ENCODE data around the gene UNK.
"Not testable (repeated sequence)": the region's sequence is repeated elsewhere in the genome, so short reads cannot be mapped to it uniquely, and the experiment has no call there.

UNK gene

GRCh38 chr17:75799402-75799801, 14.8 kb downstream of the UNK start:
- no peak overlapping the region for H3K4me3 ChIP-seq (ENCODE audit: low read depth in 1 of 2, low read length in 2 of 2)
- H3K9me3 ChIP-seq (ENCODE audit: control insufficient read depth in 1 of 2, low read length in 2 of 2), result no peaks in the 10 kb centered on the region
- H3K27ac ChIP-seq (ENCODE audit: low read depth, low read length), result no peak overlapping the region
- no peaks in the 10 kb centered on the region for H3K4me1 ChIP-seq (ENCODE audit: control insufficient read depth in 1 of 2, insufficient read depth in 2 of 2, low read length in 2 of 2)
- peaks cover 6 to 26% of the 10 kb centered on the region in 2 donors for H3K36me3 ChIP-seq (ENCODE audit: control insufficient read depth in 1 of 2, insufficient read depth in 2 of 2, low read length in 2 of 2)
- H3K9ac ChIP-seq (ENCODE audit: low read depth in 1 of 2, low read length in 2 of 2), result no peak overlapping the region
- H3K27me3 ChIP-seq (ENCODE audit: control insufficient read depth in 1 of 2, insufficient read depth in 2 of 2, low read length in 2 of 2), result no peaks in the 10 kb centered on the region

GRCh38 chr17:75803883-75804282, 19.3 kb downstream of the UNK start:
- H3K9ac ChIP-seq (ENCODE audit: low read depth in 1 of 2, low read length in 2 of 2), result no peak overlapping the region
- peaks cover 0 to 12% of the 10 kb centered on the region in 2 donors for H3K36me3 ChIP-seq (ENCODE audit: control insufficient read depth in 1 of 2, insufficient read depth in 2 of 2, low read length in 2 of 2)
- no peaks in the 10 kb centered on the region for H3K4me1 ChIP-seq (ENCODE audit: control insufficient read depth in 1 of 2, insufficient read depth in 2 of 2, low read length in 2 of 2)
- no peaks in the 10 kb centered on the region for H3K27me3 ChIP-seq (ENCODE audit: control insufficient read depth in 1 of 2, insufficient read depth in 2 of 2, low read length in 2 of 2)
- H3K27ac ChIP-seq (ENCODE audit: low read depth, low read length), result no peak overlapping the region
- no peaks in the 10 kb centered on the region for H3K9me3 ChIP-seq (ENCODE audit: control insufficient read depth in 1 of 2, low read length in 2 of 2)
- H3K4me3 ChIP-seq (ENCODE audit: low read depth in 1 of 2, low read length in 2 of 2), result no peak overlapping the region

DNA sequence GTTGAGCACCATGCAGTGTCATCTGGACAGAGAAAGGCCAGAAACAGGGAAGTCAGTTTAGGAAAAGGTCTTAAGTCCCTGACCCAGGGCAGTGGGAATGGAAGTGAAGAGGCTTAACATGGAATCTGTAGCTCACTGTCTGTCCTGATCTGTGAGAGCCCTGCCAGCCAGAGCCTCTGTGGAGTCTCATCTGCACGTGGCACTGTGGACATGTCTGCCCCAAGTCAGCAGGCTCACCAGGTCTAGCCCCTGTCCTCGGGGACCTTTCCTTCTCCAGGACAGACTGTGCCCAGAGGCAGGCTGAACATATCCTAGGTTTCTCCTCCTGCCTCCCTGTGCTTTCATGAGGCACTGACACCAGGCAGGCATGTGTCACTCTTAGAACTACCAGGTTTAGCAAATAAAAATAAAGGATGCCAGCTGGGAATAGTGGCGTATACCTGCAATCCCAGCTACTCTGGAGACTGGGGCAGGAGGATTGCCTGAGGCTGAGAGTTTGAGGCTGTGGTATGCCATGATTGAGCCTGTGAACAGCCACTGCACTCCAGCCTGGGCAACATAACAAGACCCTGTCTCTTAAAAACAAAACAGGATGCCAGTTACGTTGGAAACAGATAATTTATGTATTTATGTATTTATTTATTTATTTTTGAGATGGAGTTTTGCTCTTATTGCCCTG, 22.4 kb downstream of the UNK start:
- H3K27ac ChIP-seq (ENCODE audit: low read depth, low read length), result no peak overlapping the region
- H3K4me3 ChIP-seq (ENCODE audit: low read depth in 1 of 2, low read length in 2 of 2), result no peak overlapping the region

DNA sequence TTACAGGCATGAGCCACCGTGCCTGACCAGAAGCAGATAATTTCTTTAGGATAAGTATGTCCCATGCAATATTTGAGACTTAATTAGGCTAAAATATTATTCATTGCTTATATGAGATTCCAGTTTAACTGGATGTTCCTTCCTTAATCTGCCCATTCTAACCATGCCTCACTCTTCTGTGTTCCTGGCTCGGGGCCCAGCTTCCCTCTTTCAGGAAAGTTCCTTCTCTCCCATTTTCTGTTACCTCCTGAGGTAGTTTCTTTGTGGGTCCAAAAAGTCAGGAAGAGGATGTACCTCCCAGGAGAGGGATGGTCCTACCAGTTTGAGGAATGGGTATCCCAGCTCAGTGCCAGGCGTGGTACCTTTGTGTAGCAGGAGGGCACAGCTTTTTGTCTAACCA, 23.3 kb downstream of the UNK start:
- Histone ChIP-seq H3K4me1 (ENCODE audit: control insufficient read depth in 1 of 2, insufficient read depth in 2 of 2, low read length in 2 of 2) (peaks cover 0 to 6% of the 10 kb centered on the region in 2 donors), H3K4me3 (ENCODE audit: low read depth in 1 of 2, low read length in 2 of 2) (no peak overlapping the region), H3K27me3 (ENCODE audit: control insufficient read depth in 1 of 2, insufficient read depth in 2 of 2, low read length in 2 of 2) (no peaks in the 10 kb centered on the region), H3K36me3 (ENCODE audit: control insufficient read depth in 1 of 2, insufficient read depth in 2 of 2, low read length in 2 of 2) (peaks cover 18 to 25% of the 10 kb centered on the region in 2 donors), H3K9ac (ENCODE audit: low read depth in 1 of 2, low read length in 2 of 2) (no peak overlapping the region), H3K9me3 (ENCODE audit: control insufficient read depth in 1 of 2, low read length in 2 of 2) (no peaks in the 10 kb centered on the region), H3K27ac (ENCODE audit: low read depth, low read length) (no peak overlapping the region)

More for the DNA sequence above, 22.4 kb downstream of the UNK start:
- Histone ChIP-seq H3K27me3 (ENCODE audit: control insufficient read depth in 1 of 2, insufficient read depth in 2 of 2, low read length in 2 of 2) (no peaks in the 10 kb centered on the region), H3K9me3 (ENCODE audit: control insufficient read depth in 1 of 2, low read length in 2 of 2) (no peaks in the 10 kb centered on the region), H3K36me3 (ENCODE audit: control insufficient read depth in 1 of 2, insufficient read depth in 2 of 2, low read length in 2 of 2) (peaks cover 9 to 16% of the 10 kb centered on the region in 2 donors), H3K4me1 (ENCODE audit: control insufficient read depth in 1 of 2, insufficient read depth in 2 of 2, low read length in 2 of 2) (peaks cover 0 to 6% of the 10 kb centered on the region in 2 donors), H3K9ac (ENCODE audit: low read depth in 1 of 2, low read length in 2 of 2) (no peak overlapping the region)

DNA sequence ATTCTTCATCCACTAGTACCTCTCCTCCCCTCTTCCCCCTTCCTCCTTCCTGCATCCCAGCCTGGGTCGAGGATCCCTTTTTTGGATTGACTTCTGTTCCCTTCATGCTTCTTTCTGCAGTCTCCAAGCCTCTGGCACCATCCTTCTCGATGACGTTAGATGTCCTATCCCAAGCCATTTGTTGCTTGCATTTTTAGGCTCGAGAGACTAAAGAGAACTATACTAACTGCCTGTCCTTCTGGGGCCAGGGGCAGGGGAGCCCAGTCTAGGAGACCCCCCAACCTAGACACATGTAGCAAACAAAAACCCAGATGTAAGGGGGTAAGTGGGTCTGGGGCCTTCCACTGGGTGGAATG, 23.9 kb downstream of the UNK start:
- no peak overlapping the region for H3K4me3 ChIP-seq (ENCODE audit: low read depth in 1 of 2, low read length in 2 of 2)
- no peak overlapping the region for H3K27ac ChIP-seq (ENCODE audit: low read depth, low read length)
- H3K27me3 ChIP-seq (ENCODE audit: control insufficient read depth in 1 of 2, insufficient read depth in 2 of 2, low read length in 2 of 2), result no peaks in the 10 kb centered on the region
- H3K9ac ChIP-seq (ENCODE audit: low read depth in 1 of 2, low read length in 2 of 2), result no peak overlapping the region
- H3K36me3 ChIP-seq (ENCODE audit: control insufficient read depth in 1 of 2, insufficient read depth in 2 of 2, low read length in 2 of 2), result peaks cover 22 to 32% of the 10 kb centered on the region in 2 donors
- peaks cover 0 to 6% of the 10 kb centered on the region in 2 donors for H3K4me1 ChIP-seq (ENCODE audit: control insufficient read depth in 1 of 2, insufficient read depth in 2 of 2, low read length in 2 of 2)
- no peaks in the 10 kb centered on the region for H3K9me3 ChIP-seq (ENCODE audit: control insufficient read depth in 1 of 2, low read length in 2 of 2)

DNA sequence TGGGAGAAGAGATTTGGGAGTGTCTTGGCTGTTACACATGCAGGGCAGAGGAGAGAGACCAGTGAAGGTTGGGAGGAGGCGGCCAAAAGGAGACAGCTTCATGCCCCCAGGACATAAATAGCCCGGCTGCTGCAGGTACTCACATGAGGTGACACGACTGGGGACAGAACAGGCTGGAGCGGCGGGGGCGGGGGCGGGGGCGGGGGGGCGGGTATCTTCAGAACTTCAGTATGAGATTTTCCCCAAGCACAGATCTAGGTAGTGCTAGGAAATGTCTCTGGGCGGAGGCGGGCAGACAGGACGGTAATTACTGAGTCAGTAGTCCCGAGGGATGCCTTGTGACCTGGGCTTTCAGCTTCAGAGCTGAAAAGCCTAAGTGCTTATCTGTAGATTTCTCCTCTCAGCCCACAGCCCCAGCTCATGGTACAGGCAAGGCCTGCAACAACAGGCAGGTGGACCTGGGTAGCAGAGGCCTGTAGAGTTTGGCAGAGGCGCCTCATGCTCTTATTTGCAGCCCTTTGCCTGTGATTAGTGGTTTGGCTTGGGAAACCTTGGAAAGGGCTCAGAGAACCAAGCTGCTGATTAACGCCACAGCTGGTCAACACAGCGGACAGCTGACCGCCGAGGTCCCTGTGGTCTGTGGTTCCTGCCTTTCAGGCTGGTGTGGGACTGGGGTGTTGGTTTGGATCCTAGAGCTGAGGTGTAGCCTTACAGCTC, 24.5 kb downstream of the UNK start:
- Histone ChIP-seq H3K9me3 (ENCODE audit: control insufficient read depth in 1 of 2, low read length in 2 of 2) (no peaks in the 10 kb centered on the region), H3K36me3 (ENCODE audit: control insufficient read depth in 1 of 2, insufficient read depth in 2 of 2, low read length in 2 of 2) (peaks cover 23 to 37% of the 10 kb centered on the region in 2 donors), H3K27ac (ENCODE audit: low read depth, low read length) (no peak overlapping the region), H3K27me3 (ENCODE audit: control insufficient read depth in 1 of 2, insufficient read depth in 2 of 2, low read length in 2 of 2) (no peaks in the 10 kb centered on the region), H3K9ac (ENCODE audit: low read depth in 1 of 2, low read length in 2 of 2) (no peak overlapping the region), H3K4me3 (ENCODE audit: low read depth in 1 of 2, low read length in 2 of 2) (no peak overlapping the region), H3K4me1 (ENCODE audit: control insufficient read depth in 1 of 2, insufficient read depth in 2 of 2, low read length in 2 of 2) (peaks cover 0 to 6% of the 10 kb centered on the region in 2 donors)

GRCh38 chr17:75809631-75810111, 25.1 kb downstream of the UNK start:
- Histone ChIP-seq H3K9me3 (ENCODE audit: control insufficient read depth in 1 of 2, low read length in 2 of 2) (no peaks in the 10 kb centered on the region), H3K9ac (ENCODE audit: low read depth in 1 of 2, low read length in 2 of 2) (no peak overlapping the region), H3K27ac (ENCODE audit: low read depth, low read length) (no peak overlapping the region), H3K36me3 (ENCODE audit: control insufficient read depth in 1 of 2, insufficient read depth in 2 of 2, low read length in 2 of 2) (peaks cover 23 to 42% of the 10 kb centered on the region in 2 donors), H3K27me3 (ENCODE audit: control insufficient read depth in 1 of 2, insufficient read depth in 2 of 2, low read length in 2 of 2) (no peaks in the 10 kb centered on the region), H3K4me1 (ENCODE audit: control insufficient read depth in 1 of 2, insufficient read depth in 2 of 2, low read length in 2 of 2) (peaks cover 0 to 6% of the 10 kb centered on the region in 2 donors), H3K4me3 (ENCODE audit: low read depth in 1 of 2, low read length in 2 of 2) (no peak overlapping the region)

DNA sequence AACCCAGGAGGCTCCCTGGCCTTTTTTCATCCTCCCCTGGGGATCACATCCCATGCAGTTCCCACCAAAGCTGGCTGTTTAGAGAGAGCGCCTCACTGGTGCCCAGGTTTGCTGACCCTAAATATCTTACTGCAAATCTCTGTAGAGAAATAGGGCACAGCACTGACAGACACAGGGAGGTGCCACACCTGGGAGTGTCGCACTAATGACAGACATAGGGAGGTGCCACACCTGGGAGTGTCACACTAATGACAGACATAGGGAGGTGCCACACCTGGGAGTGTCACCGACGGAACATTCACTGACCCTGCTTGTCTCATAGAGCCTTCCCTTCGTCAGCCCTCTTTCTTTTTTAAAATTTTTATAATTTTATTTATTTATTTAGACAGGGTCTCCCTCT, 25.6 kb downstream of the UNK start:
- Histone ChIP-seq H3K27ac (ENCODE audit: low read depth, low read length) (no peak overlapping the region), H3K4me1 (ENCODE audit: control insufficient read depth in 1 of 2, insufficient read depth in 2 of 2, low read length in 2 of 2) (peaks cover 0 to 6% of the 10 kb centered on the region in 2 donors), H3K27me3 (ENCODE audit: control insufficient read depth in 1 of 2, insufficient read depth in 2 of 2, low read length in 2 of 2) (no peaks in the 10 kb centered on the region), H3K9ac (ENCODE audit: low read depth in 1 of 2, low read length in 2 of 2) (no peak overlapping the region), H3K36me3 (ENCODE audit: control insufficient read depth in 1 of 2, insufficient read depth in 2 of 2, low read length in 2 of 2) (peaks cover 23 to 46% of the 10 kb centered on the region in 2 donors), H3K9me3 (ENCODE audit: control insufficient read depth in 1 of 2, low read length in 2 of 2) (no peaks in the 10 kb centered on the region), H3K4me3 (ENCODE audit: low read depth in 1 of 2, low read length in 2 of 2) (no peak overlapping the region)

GRCh38 chr17:75810756-75811155, 26.1 kb downstream of the UNK start:
- not testable (repeated sequence) for H3K9me3 ChIP-seq (ENCODE audit: control insufficient read depth in 1 of 2, low read length in 2 of 2)

DNA sequence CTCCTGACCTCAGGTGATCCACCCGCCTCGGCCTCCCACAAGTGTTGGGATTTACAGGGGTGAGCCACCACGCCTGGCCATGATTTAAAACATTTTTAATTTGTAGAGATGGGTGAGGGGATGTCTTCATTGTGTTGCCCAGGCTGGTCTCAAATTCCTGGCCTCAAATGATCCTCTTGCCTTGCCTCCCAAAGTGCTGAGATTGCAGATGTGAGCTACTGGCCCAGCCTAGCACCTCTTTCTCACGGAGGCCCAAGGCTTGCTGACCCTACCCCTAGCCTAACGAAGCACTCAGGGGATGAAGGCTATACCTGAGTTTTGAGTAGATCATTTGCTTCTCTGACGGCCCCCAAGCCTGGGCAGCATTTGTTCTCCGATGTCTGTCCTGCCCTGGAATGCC, 26.6 kb downstream of the UNK start:
- no peak overlapping the region for H3K27ac ChIP-seq (ENCODE audit: low read depth, low read length)
- H3K9me3 ChIP-seq (ENCODE audit: control insufficient read depth in 1 of 2, low read length in 2 of 2), result no peaks in the 10 kb centered on the region
- peaks cover 0 to 6% of the 10 kb centered on the region in 2 donors for H3K4me1 ChIP-seq (ENCODE audit: control insufficient read depth in 1 of 2, insufficient read depth in 2 of 2, low read length in 2 of 2)

More at GRCh38 chr17:75810756-75811155, 26.1 kb downstream of the UNK start:
- H3K27me3 ChIP-seq (ENCODE audit: control insufficient read depth in 1 of 2, insufficient read depth in 2 of 2, low read length in 2 of 2); H3K4me3 ChIP-seq (ENCODE audit: low read depth in 1 of 2, low read length in 2 of 2); H3K27ac ChIP-seq (ENCODE audit: low read depth, low read length); H3K9ac ChIP-seq (ENCODE audit: low read depth in 1 of 2, low read length in 2 of 2); H3K4me1 ChIP-seq (ENCODE audit: control insufficient read depth in 1 of 2, insufficient read depth in 2 of 2, low read length in 2 of 2): not testable (repeated sequence)
- H3K36me3 ChIP-seq (ENCODE audit: control insufficient read depth in 1 of 2, insufficient read depth in 2 of 2, low read length in 2 of 2), result peaks cover 23 to 50% of the 10 kb centered on the region in 2 donors

More for the DNA sequence above, 26.6 kb downstream of the UNK start:
- Histone ChIP-seq H3K27me3 (ENCODE audit: control insufficient read depth in 1 of 2, insufficient read depth in 2 of 2, low read length in 2 of 2) (no peaks in the 10 kb centered on the region), H3K36me3 (ENCODE audit: control insufficient read depth in 1 of 2, insufficient read depth in 2 of 2, low read length in 2 of 2) (peaks cover 23 to 53% of the 10 kb centered on the region in 2 donors), H3K9ac (ENCODE audit: low read depth in 1 of 2, low read length in 2 of 2) (no peak overlapping the region), H3K4me3 (ENCODE audit: low read depth in 1 of 2, low read length in 2 of 2) (no peak overlapping the region)

Data from duodenal mucosa (tissue), 2 donors.